ENCODE data around the gene IL6ST. TPM values are rescaled to one million over a fixed set of nuclear protein-coding genes. Genes with fewer than 3 reads are reported as not detected.

IL6ST gene
- total RNA-seq, 2 donors from 2014 or later: 186 to 228 TPM

GRCh38 chr5:55905251-55905650, 89.5 kb downstream of the IL6ST start:
- H3K9me3 ChIP-seq: no peaks in the 10 kb centered on the region
- H3K27ac ChIP-seq: no peak overlapping the region
- no peaks in the 10 kb centered on the region for H3K36me3 ChIP-seq
- H3K4me3 ChIP-seq: no peak overlapping the region
- no peaks in the 10 kb centered on the region for H3K4me1 ChIP-seq (replicated peaks)
- DNase-seq (ENCODE audit: low spot score): no peak
- H3K27me3 ChIP-seq (replicated peaks; ENCODE audit: insufficient read depth): no peaks in the 10 kb centered on the region
- intact Hi-C loops (cut with DNase I): no loop called here
- 66% methylated on average over 4 of the region's 4 CpGs for WGBS
- TF ChIP-seq CTCF (IDR thresholded peaks at IDR 0.05) (no peak), POLR2A (IDR thresholded peaks at IDR 0.05) (no peak), POLR2AphosphoS5 (IDR thresholded peaks at IDR 0.05) (no peak)

GRCh38 chr5:55904152-55904551, 90.6 kb downstream of the IL6ST start:
- Histone ChIP-seq H3K4me3 (no peak overlapping the region), H3K4me1 (replicated peaks) (no peaks in the 10 kb centered on the region), H3K27ac (no peak overlapping the region), H3K36me3 (no peaks in the 10 kb centered on the region), H3K9me3 (no peaks in the 10 kb centered on the region), H3K27me3 (replicated peaks; ENCODE audit: insufficient read depth) (no peaks in the 10 kb centered on the region)
- intact Hi-C loops (cut with DNase I): no loop called here
- whole genome bisulfite sequencing: 76% methylated on average over 3 of the region's 3 CpGs
- TF ChIP-seq CTCF (IDR thresholded peaks at IDR 0.05) (no peak), POLR2AphosphoS5 (IDR thresholded peaks at IDR 0.05) (no peak), POLR2A (IDR thresholded peaks at IDR 0.05) (no peak)
- DNase-seq (ENCODE audit: low spot score): no peak

- no peaks in the 10 kb centered on the region for H3K27me3 ChIP-seq (replicated peaks; ENCODE audit: insufficient read depth)
- no peak overlapping the region for H3K4me3 ChIP-seq
- 86% methylated on average over 19 of the region's 19 CpGs for WGBS
- DNase-seq (ENCODE audit: low spot score): no peak
- no peak overlapping the region for H3K27ac ChIP-seq
- intact Hi-C loops (cut with DNase I): no loop called here
- H3K36me3 ChIP-seq: no peaks in the 10 kb centered on the region
- no peak for TF ChIP-seq CTCF (IDR thresholded peaks at IDR 0.05)
- no peak for TF ChIP-seq POLR2AphosphoS5 (IDR thresholded peaks at IDR 0.05)
- no peak for TF ChIP-seq POLR2A (IDR thresholded peaks at IDR 0.05)
- H3K9me3 ChIP-seq: no peaks in the 10 kb centered on the region
- H3K4me1 ChIP-seq (replicated peaks): no peaks in the 10 kb centered on the region
These were observed 91.6 kb downstream of the IL6ST start for GRCh38 chr5:55903121-55903701.

- intact Hi-C loops (cut with DNase I): no loop called here
- Histone ChIP-seq H3K27me3 (replicated peaks; ENCODE audit: insufficient read depth) (no peaks in the 10 kb centered on the region), H3K4me3 (no peak overlapping the region), H3K27ac (no peak overlapping the region), H3K36me3 (no peaks in the 10 kb centered on the region), H3K9me3 (no peaks in the 10 kb centered on the region), H3K4me1 (replicated peaks) (no peaks in the 10 kb centered on the region)
- no peak for TF ChIP-seq POLR2AphosphoS5 (IDR thresholded peaks at IDR 0.05)
- TF ChIP-seq POLR2A (IDR thresholded peaks at IDR 0.05): no peak
- DNase-seq (ENCODE audit: low spot score): no peak
- 71% methylated on average over 5 of the region's 5 CpGs for WGBS
These were observed 92.1 kb downstream of the IL6ST start for GRCh38 chr5:55902696-55903095.

- H3K4me1 ChIP-seq (replicated peaks): no peaks in the 10 kb centered on the region
- no peak overlapping the region for H3K4me3 ChIP-seq
- no peak overlapping the region for H3K27ac ChIP-seq
- TF ChIP-seq CTCF (IDR thresholded peaks at IDR 0.05): no peak
- no peak for TF ChIP-seq POLR2A (IDR thresholded peaks at IDR 0.05)
- H3K27me3 ChIP-seq (replicated peaks; ENCODE audit: insufficient read depth): no peaks in the 10 kb centered on the region
- no peak for DNase-seq (ENCODE audit: low spot score)
- H3K9me3 ChIP-seq: no peaks in the 10 kb centered on the region
- H3K36me3 ChIP-seq: no peaks in the 10 kb centered on the region
- intact Hi-C loops (cut with DNase I): no loop called here
These were observed 94.0 kb downstream of the IL6ST start for GRCh38 chr5:55900776-55901175.

All from prostate gland (tissue), 2 donors.